Activated CD4-positive, alpha-beta T cell treated with anti-CD3 and anti-CD28 coated beads for 4 hours (primary cell): ENCODE results near the gene INAFM2.

Experiments used
- DNase-seq, 2 donors: peaks; one replicate each; pipeline ENCODE4 v3.0.0-alpha.2; 2020

Gene INAFM2

GRCh38 chr15:40323239-40323952 is at the start of gene INAFM2:
TSS of gene INAFM2 (plus strand) at chr15:40323692. CDS start at chr15:40324056, 364 bp downstream.
- DNase-seq, result peak; percentile 86 to 87

- peak; percentile 87 to 90 for DNase-seq
Measured at GRCh38 chr15:40274350-40275274, 48.9 kb upstream of the INAFM2 start.

GRCh38 chr15:40275523-40275922 is 48.0 kb upstream of the INAFM2 start:
- DNase-seq, result no peak

- no peak for DNase-seq
Measured at GRCh38 chr15:40275954-40276353, 47.5 kb upstream of the INAFM2 start.

GRCh38 chr15:40276927-40277326 is 46.6 kb upstream of the INAFM2 start:
- no peak for DNase-seq

GRCh38 chr15:40277471-40277870 is 46.0 kb upstream of the INAFM2 start:
- no peak for DNase-seq

- no peak for DNase-seq
Measured at GRCh38 chr15:40278026-40278425, 45.5 kb upstream of the INAFM2 start.

- peak; percentile 60 to 70 for DNase-seq
Measured at GRCh38 chr15:40279437-40280141, 43.9 kb upstream of the INAFM2 start.

- DNase-seq, result no peak
Measured at GRCh38 chr15:40280260-40281056, 43.0 kb upstream of the INAFM2 start.

GRCh38 chr15:40281057-40281800 is 42.3 kb upstream of the INAFM2 start:
- no peak for DNase-seq

GRCh38 chr15:40281801-40282146 is 41.7 kb upstream of the INAFM2 start:
- DNase-seq, result no peak

- peak; percentile 40 for DNase-seq
Measured at GRCh38 chr15:40282147-40282868, 41.2 kb upstream of the INAFM2 start.

GRCh38 chr15:40282869-40283614 is 40.5 kb upstream of the INAFM2 start, which contains the start of gene ANKRD63:
TSS of gene ANKRD63 (minus strand) at chr15:40283064. CDS start at chr15:40282586, 478 bp downstream.
- peak; percentile 23 to 43 for DNase-seq

GRCh38 chr15:40283615-40284300 is 39.7 kb upstream of the INAFM2 start:
- DNase-seq, result no peak

GRCh38 chr15:40285151-40285550 is 38.3 kb upstream of the INAFM2 start:
- no peak for DNase-seq

GRCh38 chr15:40285554-40286011 is 37.9 kb upstream of the INAFM2 start:
- DNase-seq, result no peak

GRCh38 chr15:40286061-40286532 is 37.4 kb upstream of the INAFM2 start:
- DNase-seq, result no peak

GRCh38 chr15:40286794-40287193 is 36.7 kb upstream of the INAFM2 start:
- DNase-seq, result no peak

- DNase-seq, result no peak
Measured at GRCh38 chr15:40287505-40287904, 36.0 kb upstream of the INAFM2 start.
